HepG2 (cell line): ENCODE measurements around the gene CARHSP1. TPM values are rescaled to one million over a fixed set of nuclear protein-coding genes. Genes with fewer than 3 reads are reported as not detected.

Source experiments
- HDAC1 ChIP-seq: sonication (generic); formaldehyde crosslinking; IDR thresholded peaks from 2 replicates; pipeline ENCODE4 v1.5.1; 2020; ENCODE audit warnings: mild to moderate bottlenecking, missing genetic modification reagents
- KDM3A ChIP-seq: IDR thresholded peaks from 2 replicates; pipeline ENCODE4 v1.6.1; 2018; ENCODE audit warnings: low read depth, missing compliant biosample characterization
- MEIS1 ChIP-seq: sonication (generic); formaldehyde crosslinking; IDR thresholded peaks from 2 replicates; pipeline ENCODE4 v1.9.0; 2021; ENCODE audit warnings: mild to moderate bottlenecking, missing genetic modification reagents, moderate library complexity, borderline replicate concordance
- NFIC ChIP-seq: IDR thresholded peaks from 2 replicates; pipeline ENCODE4 v1.6.1; 2012; ENCODE audit warnings: mild to moderate bottlenecking, low read length, inconsistent platforms
- ONECUT2 ChIP-seq: sonication (generic); formaldehyde crosslinking; IDR thresholded peaks from 2 replicates; pipeline ENCODE4 v1.4.0; 2020; ENCODE audit warnings: missing genetic modification reagents
- TFDP1 ChIP-seq: IDR thresholded peaks from 2 replicates; pipeline ENCODE4 v1.6.1; 2016; ENCODE audit warnings: missing compliant biosample characterization, missing genetic modification reagents, borderline replicate concordance
- TRIM24 ChIP-seq: sonication (generic); formaldehyde crosslinking; IDR thresholded peaks from 2 replicates; pipeline ENCODE4 v1.8.0; 2022; ENCODE audit warnings: mild to moderate bottlenecking, missing genetic modification reagents
- YEATS4 ChIP-seq: sonication (generic); formaldehyde crosslinking; IDR thresholded peaks from 2 replicates; pipeline ENCODE4 v1.4.0; 2020; ENCODE audit warnings: missing genetic modification reagents, borderline replicate concordance
- ZBTB42 ChIP-seq: sonication (generic); formaldehyde crosslinking; IDR thresholded peaks from 2 replicates; pipeline ENCODE4 v1.5.0; 2020; ENCODE audit warnings: mild to moderate bottlenecking, missing genetic modification reagents
- ZHX2 ChIP-seq, 2 experiments: sonication (generic) in 1 of 2; formaldehyde crosslinking in 1 of 2; IDR thresholded peaks; 2 replicates each; pipeline versions ENCODE4 v1.6.1 to v1.9.0; 2014 to 2022; ENCODE audit warnings: antibody characterized with exemption in 1 of 2, borderline replicate concordance in 1 of 2, inconsistent platforms in 1 of 2, low read depth in 1 of 2, missing genetic modification reagents in 1 of 2
- ZKSCAN1 ChIP-seq: fragments of 150-350 bp; IDR thresholded peaks from 2 replicates; pipeline ENCODE4 v1.6.1; 2014; ENCODE audit warnings: low read length
- ZMAT5 ChIP-seq: sonication (generic); formaldehyde crosslinking; IDR thresholded peaks from 2 replicates; pipeline ENCODE4 v1.5.0; 2020; ENCODE audit warnings: mild to moderate bottlenecking, low read depth, missing genetic modification reagents, borderline replicate concordance
- ZNF180 ChIP-seq: sonication (generic); formaldehyde crosslinking; IDR thresholded peaks from 2 replicates; pipeline ENCODE4 v1.4.0; 2020; ENCODE audit warnings: low read depth, missing genetic modification reagents, borderline replicate concordance
- ZNF232 ChIP-seq: sonication (generic); formaldehyde crosslinking; IDR thresholded peaks from 2 replicates; pipeline ENCODE4 v1.4.0; 2020; ENCODE audit warnings: missing genetic modification reagents, borderline replicate concordance
- ZNF432 ChIP-seq: sonication (generic); formaldehyde crosslinking; IDR thresholded peaks from 2 replicates; pipeline ENCODE4 v1.5.0; 2020; ENCODE audit warnings: missing genetic modification reagents, mild to moderate bottlenecking, borderline replicate concordance
- ZNF777 ChIP-seq: sonication (generic); formaldehyde crosslinking; IDR thresholded peaks from 2 replicates; pipeline ENCODE4 v1.4.0; 2020; ENCODE audit warnings: missing genetic modification reagents
- polyA plus RNA-seq, 8 experiments: library from polyadenylated mRNA; depleted of rRNA in 3 of 8; stranded (reverse) in 7 of 8; unstranded in 1 of 8; fragments of >200 nt; fragmentation: Illumina TruSeq in 4 of 8; extraction: Trizol in 4 of 8; gene quantifications; 2 replicates each; pipeline versions ENCODE4 v1.2.1 to v1.2.3, GENCODE V29; 2011 to 2016; ENCODE audit warnings: low read depth in 4 of 8, missing spikeins in 1 of 8, mixed read lengths in 1 of 8; ENCODE audit not compliant: insufficient read depth in 1 of 8
- total RNA-seq, 5 experiments: library from RNA; depleted of rRNA; stranded (reverse); fragments of >200 nt; fragmentation: Illumina TruSeq; extraction: Trizol; gene quantifications; 2 replicates each; pipeline ENCODE4 v1.2.3, GENCODE V29; 2016; ENCODE audit warnings: low read depth in 1 of 5

The CARHSP1 gene
- total and polyA plus RNA-seq, 2 of the 13 experiments (the other 11 are each of a cell fraction or from before 2014, with no cell fraction given): 173 to 345 TPM

GRCh38 chr16:8867216-8867931 is 1.4 kb downstream of the CARHSP1 start (continued):
- TF ChIP-seq ZNF232 (CRISPR knock-in tag) (peak; percentile 10), NFIC (no peak), KDM3A (CRISPR knock-in tag) (no peak), TRIM24 (CRISPR knock-in tag) (no peak), ZNF432 (CRISPR knock-in tag) (no peak), TFDP1 (0 out of 2 replicates have a peak, but pooled peaks have one; percentile 21), MEIS1 (CRISPR knock-in tag) (peak; percentile 84; the same call in 1 of the 2 replicates), ZMAT5 (0 out of 2 replicates have a peak, but pooled peaks have one; percentile 87), ZHX2 (IDR thresholded peaks at IDR 0.05; ENCODE audit: low read depth) (no peak), ZHX2 (CRISPR knock-in tag; IDR thresholded peaks at IDR 0.05; ENCODE audit: borderline replicate concordance) (no peak), ZKSCAN1 (no peak), HDAC1 (CRISPR knock-in tag) (peak; percentile 68; the same call in 1 of the 2 replicates), ZBTB42 (CRISPR knock-in tag) (0 out of 2 replicates have a peak, but pooled peaks have one; percentile 52), YEATS4 (CRISPR knock-in tag) (0 out of 2 replicates have a peak, but pooled peaks have one; percentile 7), ZNF777 (peak; percentile 55), ZNF180 (CRISPR knock-in tag) (no peak), ONECUT2 (no peak)
